ENCODE data around the gene UBALD2.

UBALD2 gene

DNA sequence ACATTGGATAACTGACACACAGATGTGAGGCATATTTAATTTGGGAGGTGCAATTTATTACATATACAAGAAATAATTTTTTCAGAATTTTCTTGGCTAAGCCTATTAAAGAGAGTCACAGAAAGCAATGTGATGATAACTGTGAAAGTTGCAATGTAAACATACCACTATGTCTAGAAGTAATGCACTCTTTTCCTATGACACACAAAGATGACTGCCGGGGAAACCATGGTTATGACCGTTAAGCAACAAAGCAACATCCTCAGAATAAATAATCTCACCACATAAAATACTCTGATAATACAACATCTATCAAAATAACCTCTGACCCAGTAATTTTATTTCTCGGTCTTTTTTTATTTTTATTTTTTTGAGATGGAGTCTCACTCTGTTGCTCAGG, 53.4 kb downstream of the UBALD2 start:
- no peak for DNase-seq (ENCODE audit: low read depth)

Measured in stimulated activated CD8-positive, alpha-beta memory T cell treated with anti-CD3 and anti-CD28 coated beads, Interleukin-12 subunit alpha, Interleukin-12 subunit beta, amount 100 ng/mL, for 4 hours (primary cell).